Endodermal cell (in vitro differentiated cells): ENCODE measurements around the gene CCR9. TPM values are rescaled to one million over a fixed set of nuclear protein-coding genes. Genes with fewer than 3 reads are reported as not detected.

Experiments
- DNase-seq: peaks from one replicate; pipeline ENCODE4 v3.0.0-alpha.2; 2017
- H3K27ac ChIP-seq: 2 replicates; pipeline ENCODE4 v1.5.1; 2013; ENCODE audit warnings: mild to moderate bottlenecking, low read depth, low read length, moderate library complexity
- H3K27me3 ChIP-seq: 2 replicates; pipeline ENCODE4 v1.6.1; 2013; ENCODE audit warnings: mild to moderate bottlenecking, low read length, moderate library complexity; ENCODE audit not compliant: insufficient read depth, control insufficient read depth, poor library complexity, severe bottlenecking
- H3K36me3 ChIP-seq: 2 replicates; pipeline ENCODE4 v1.7.0; 2013; ENCODE audit warnings: mild to moderate bottlenecking, low read length, moderate library complexity; ENCODE audit not compliant: control insufficient read depth, insufficient read depth
- H3K4me1 ChIP-seq: one replicate; pipeline ENCODE4 v1.7.0; 2013; ENCODE audit warnings: low read length; ENCODE audit not compliant: control insufficient read depth, insufficient read depth
- H3K4me3 ChIP-seq: 2 replicates; pipeline ENCODE4 v1.5.1; 2013; ENCODE audit warnings: mild to moderate bottlenecking, low read length, moderate library complexity
- H3K9ac ChIP-seq: 2 replicates; pipeline ENCODE4 v1.6.1; 2013; ENCODE audit warnings: mild to moderate bottlenecking, low read length, moderate library complexity; ENCODE audit not compliant: poor library complexity, severe bottlenecking; ENCODE audit errors: extremely low read depth
- H3K9me3 ChIP-seq: 2 replicates; pipeline ENCODE4 v1.6.1; 2013; ENCODE audit warnings: mild to moderate bottlenecking, low read length, moderate library complexity; ENCODE audit not compliant: control insufficient read depth
- H3K27ac Mint-ChIP-seq: 2 replicates; pipeline ENCODE4 v1.8.0; 2020; ENCODE audit warnings: mixed read lengths
- H3K27me3 Mint-ChIP-seq: 2 replicates; pipeline ENCODE4 v1.8.0; 2021; ENCODE audit warnings: mild to moderate bottlenecking, mixed read lengths; ENCODE audit not compliant: insufficient read depth
- H3K36me3 Mint-ChIP-seq: 2 replicates; pipeline ENCODE4 v1.8.0; 2020; ENCODE audit warnings: low read depth, mixed read lengths
- H3K4me1 Mint-ChIP-seq: 2 replicates; pipeline ENCODE4 v1.8.0; 2020; ENCODE audit warnings: mixed read lengths
- H3K4me3 Mint-ChIP-seq: 2 replicates; pipeline ENCODE4 v1.8.0; 2020; ENCODE audit warnings: mild to moderate bottlenecking, moderate library complexity, mixed read lengths
- H3K9me3 Mint-ChIP-seq: 2 replicates; pipeline ENCODE4 v1.8.0; 2020; ENCODE audit warnings: mild to moderate bottlenecking, mixed read lengths
- CTCF ChIP-seq: fragments of 200-600 bp; sonication (generic); conservative IDR thresholded peaks from 2 replicates; pipeline ENCODE4 v1.5.0; 2021; ENCODE audit warnings: antibody characterized with exemption, mild to moderate bottlenecking
- WGBS, 2 experiments: methylation state at CpG; one replicate each; pipeline versions ENCODE4 v1.1.5 to v1.1.7; 2013; ENCODE audit warnings: missing lambda C conversion rate in 2 of 2, mixed read lengths in 1 of 2; ENCODE audit not compliant: insufficient coverage in 1 of 2, insufficient read length in 1 of 2; 5-methylcytosine and 5-hydroxymethylcytosine counted together
- total RNA-seq, 2 donors: library from RNA; stranded (reverse); fragmentation: NEBNext Ultra II Directional in 1 of 2; extraction: Animal tissue kit (Norgen Biotek cat#: 25700) in 1 of 2; gene quantifications; 2 replicates in 1 of 2; 3 replicates in 1 of 2; pipeline ENCODE4 v1.2.1, GENCODE V29; 2021

The CCR9 gene
- total RNA-seq, 2 donors from 2014 or later = not detected

DNA sequence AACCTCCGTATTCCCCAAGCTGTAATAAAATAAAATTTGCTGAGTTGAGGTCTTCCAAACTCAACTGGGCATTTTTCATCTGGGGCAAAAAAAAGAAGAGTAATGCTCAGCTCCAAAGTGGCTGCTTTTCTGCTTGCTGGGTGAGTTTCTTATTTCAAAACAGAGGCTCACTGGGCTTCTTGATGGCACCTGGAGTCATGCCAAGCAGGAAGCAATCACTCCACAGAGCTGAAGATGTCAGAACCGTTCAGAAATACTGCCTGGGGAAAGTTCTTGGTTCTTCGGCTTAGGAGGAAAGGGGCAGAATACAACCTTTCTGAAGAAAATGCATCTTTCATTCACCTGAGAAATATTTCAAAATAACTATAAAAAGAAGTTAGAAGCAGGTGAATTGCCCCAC is 4.1 kb downstream of the CCR9 start:
- no peaks in the 10 kb centered on the region for H3K4me1 Mint-ChIP-seq
- H3K27ac Mint-ChIP-seq = no peak overlapping the region
- H3K4me3 Mint-ChIP-seq = no peak overlapping the region
- H3K36me3 Mint-ChIP-seq = no peaks in the 10 kb centered on the region
- Histone ChIP-seq H3K27ac (no peak overlapping the region), H3K4me3 (no peak overlapping the region), H3K27me3 (no peaks in the 10 kb centered on the region), H3K9ac (no peak overlapping the region), H3K36me3 (no peaks in the 10 kb centered on the region), H3K9me3 (no peaks in the 10 kb centered on the region), H3K4me1 (no peaks in the 10 kb centered on the region)
- DNase-seq = no peak
- TF ChIP-seq CTCF = no peak
- WGBS, 2 experiments = 90% methylated on average over 3 of the region's 3 CpGs; no CpG with 5 or more reads in 1 of the 2 experiments
- H3K27me3 Mint-ChIP-seq = no peaks in the 10 kb centered on the region
- no peaks in the 10 kb centered on the region for H3K9me3 Mint-ChIP-seq

DNA sequence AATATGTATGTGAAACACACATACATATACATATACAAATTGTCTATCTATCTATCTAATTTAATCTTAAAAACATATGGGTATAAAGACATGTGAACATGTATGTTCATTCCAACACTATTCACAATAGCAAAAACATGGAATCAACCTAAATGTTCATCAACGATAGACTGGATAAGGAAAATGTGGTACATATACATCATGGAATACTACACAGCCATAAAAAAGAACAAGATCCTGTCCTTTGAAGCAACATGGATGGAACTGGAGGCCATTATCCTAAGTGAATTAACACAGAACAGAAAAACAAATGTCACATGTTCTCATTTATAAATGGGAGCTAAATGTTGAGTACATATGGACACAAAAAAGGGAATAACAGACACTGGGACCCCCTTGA is 5.8 kb downstream of the CCR9 start:
- Histone ChIP-seq H3K36me3 (no peaks in the 10 kb centered on the region), H3K27ac (no peak overlapping the region), H3K9ac (no peak overlapping the region), H3K4me3 (no peak overlapping the region), H3K27me3 (no peaks in the 10 kb centered on the region), H3K4me1 (no peaks in the 10 kb centered on the region), H3K9me3 (no peaks in the 10 kb centered on the region)
- no peaks in the 10 kb centered on the region for H3K27me3 Mint-ChIP-seq
- H3K4me1 Mint-ChIP-seq = no peaks in the 10 kb centered on the region
- H3K9me3 Mint-ChIP-seq = no peaks in the 10 kb centered on the region
- DNase-seq = no peak
- no peaks in the 10 kb centered on the region for H3K36me3 Mint-ChIP-seq
- 100% methylated on average over 1 of the region's 1 CpG; no CpG with 5 or more reads in 1 of the 2 experiments for WGBS, 2 experiments
- no peak for TF ChIP-seq CTCF
- H3K4me3 Mint-ChIP-seq = no peak overlapping the region
- H3K27ac Mint-ChIP-seq = no peak overlapping the region

DNA sequence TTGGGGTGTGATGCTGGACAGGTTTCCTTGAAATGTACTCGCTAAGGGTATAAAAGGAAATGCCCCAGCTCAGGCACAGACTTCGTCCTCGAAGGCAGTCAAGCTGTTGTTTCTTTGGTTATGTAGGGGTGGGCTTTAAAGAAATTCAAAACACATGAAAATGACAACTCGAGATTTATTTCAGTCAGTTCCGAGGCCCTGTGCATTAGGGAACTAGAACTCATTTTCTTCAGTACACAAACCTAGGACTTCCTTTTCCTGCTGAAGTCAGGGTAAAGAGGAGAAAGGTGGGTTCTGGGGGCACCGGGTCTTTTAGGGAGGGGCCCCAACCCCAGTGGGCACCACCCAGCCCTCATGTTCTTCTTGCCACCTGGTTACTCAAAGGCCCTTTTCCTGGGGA is 7.7 kb downstream of the CCR9 start:
- TF ChIP-seq CTCF = no peak
- DNase-seq = no peak
- Histone ChIP-seq H3K4me1 (no peaks in the 10 kb centered on the region), H3K9me3 (no peaks in the 10 kb centered on the region), H3K36me3 (no peaks in the 10 kb centered on the region), H3K9ac (no peak overlapping the region), H3K27ac (no peak overlapping the region), H3K27me3 (no peaks in the 10 kb centered on the region), H3K4me3 (no peak overlapping the region)
- Mint-ChIP-seq H3K9me3 (no peaks in the 10 kb centered on the region), H3K4me3 (no peak overlapping the region), H3K27me3 (no peaks in the 10 kb centered on the region), H3K4me1 (peaks cover 5% of the 10 kb centered on the region), H3K36me3 (no peaks in the 10 kb centered on the region), H3K27ac (no peak overlapping the region)
- 91 to 95% methylated on average over 3 to 6 of the region's 6 CpGs for WGBS, 2 experiments
